ENCODE results near the gene SYVN1. TPM values are rescaled to one million over a fixed set of nuclear protein-coding genes. Genes with fewer than 3 reads are reported as not detected.

SYVN1 gene
- total and polyA plus RNA-seq, 10 of the 15 experiments (the other 5 are each of a cell fraction or from before 2014, with no cell fraction given): 0.79 to 63.6 (median 20.1) TPM

DNA sequence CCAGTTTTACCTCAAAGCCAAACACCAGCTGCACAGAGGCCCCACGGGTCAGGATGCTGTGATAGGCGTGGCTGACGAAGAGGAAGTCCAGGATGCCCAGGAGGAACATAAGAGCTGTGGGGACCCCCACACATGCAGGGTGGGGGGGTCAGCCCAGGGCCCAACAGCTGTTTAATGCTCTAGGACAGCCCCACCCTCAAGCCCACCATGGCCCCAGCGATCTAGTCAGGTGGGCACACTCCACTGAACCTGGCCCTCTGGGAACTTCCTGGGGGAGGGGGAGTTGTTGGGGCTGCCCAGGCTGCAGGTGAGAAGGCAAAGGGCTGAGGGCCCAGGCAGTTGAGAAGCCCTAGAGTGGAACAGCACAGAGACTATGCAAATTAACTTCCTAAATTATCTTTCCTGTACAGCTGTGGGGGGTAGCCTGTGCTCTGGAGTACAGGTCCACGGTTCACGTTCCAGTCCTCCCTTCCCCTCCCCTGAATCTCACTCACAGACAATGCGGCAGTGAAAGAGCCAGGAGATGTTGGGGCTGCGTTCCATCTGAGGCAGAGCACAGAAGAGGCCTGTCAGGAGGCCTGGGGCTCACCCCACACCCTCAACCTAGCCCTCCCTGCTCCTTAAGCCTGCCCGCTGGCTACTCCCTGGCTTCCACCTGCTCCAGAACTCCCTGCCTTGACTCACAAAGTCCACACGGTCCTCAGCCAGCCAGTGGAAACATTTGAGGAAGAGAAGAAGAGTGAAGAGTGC lies 1.9 kb downstream of the SYVN1 start (continued):
- TF ChIP-seq RUNX3 (IDR thresholded peaks at IDR 0.05; ENCODE audit: low read length) (peak; percentile 22; the same call in 1 of the 2 replicates), PML (IDR thresholded peaks at IDR 0.05; ENCODE audit: low read length) (peak; percentile 47; the same call in 1 of the 2 replicates), PAX5 (IDR thresholded peaks at IDR 0.05; ENCODE audit: borderline replicate concordance, low read depth, low read length) (peak; percentile 56; the same call in 1 of the 2 replicates), POU2F2 (IDR thresholded peaks at IDR 0.05; ENCODE audit: borderline replicate concordance, low read depth, low read length) (peak; percentile 89)

DNA sequence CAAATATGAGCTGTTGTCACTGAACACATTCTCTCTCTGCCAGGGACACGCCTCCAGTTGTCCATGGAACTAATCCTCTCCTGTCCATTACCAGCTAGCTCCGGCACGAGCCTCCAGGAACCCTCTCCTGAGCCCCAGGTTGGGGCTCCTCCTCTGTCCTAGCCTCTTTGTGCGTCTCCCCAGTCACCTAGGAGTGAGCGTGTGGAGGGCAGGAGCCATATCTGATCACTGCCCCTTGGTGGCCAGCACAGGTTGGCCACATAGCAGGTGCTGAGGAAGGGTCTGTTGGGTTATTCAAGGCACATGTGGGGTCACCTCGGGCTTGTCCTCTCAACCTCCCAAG lies 2.5 kb downstream of the SYVN1 start:
- WGBS (ENCODE audit: insufficient coverage, insufficient replicate concordance, low lambda C conversion rate, missing lambda C conversion rate): 1% methylated on average over 6 of the region's 6 CpGs
- ChIA-PET RAD21 (ENCODE audit: unreplicated experiment) (interaction anchor here (1.0 to 2.4 kb wide), 6 partner anchors 10 to 50 kb away, joined by 3 to 9 read pairs (median 4); partner anchors contain the start of genes CAPN1, FAU, MRPL49 and TM7SF2), CTCF (interaction anchor here (0.6 to 6.7 kb wide), 7 partner anchors 11 to 216 kb away, joined by 3 to 40 read pairs (median 5); partner anchors contain the start of genes CAPN1, FAU, MRPL49 and ZNHIT2), SMC1A (ENCODE audit: uncharacterized antibody, unreplicated experiment) (interaction anchor here (1.0 to 2.3 kb wide), 4 partner anchors 10 to 198 kb away, joined by 3 to 10 read pairs (median 5); partner anchors contain the start of genes CAPN1, FAU and MRPL49), POLR2A (interaction anchor here (0.6 to 2.1 kb wide), 4 partner anchors 10 to 141 kb away, joined by 3 to 16 read pairs (median 3); partner anchors contain the start of genes FAU and MRPL49)
- ATAC-seq: no peak
- 0 out of 2 replicates have a peak, but pooled peaks cover 4% of the 10 kb centered on the region for H4K20me1 ChIP-seq (ENCODE audit: control insufficient read depth, insufficient read depth)
- peaks cover 21% of the 10 kb centered on the region for H3K4me1 ChIP-seq (ENCODE audit: control insufficient read depth, insufficient read depth, low read length)
- no TSS peak for BruUV-seq (replicated peaks)
- in situ Hi-C loops (cut with MboI): no loop called here
- intact Hi-C loops (cut with micrococcal nuclease; ENCODE audit: unreplicated experiment): loop anchor here (5.0 to 10.0 kb wide), 2 partner anchors 50 to 123 kb away; partner anchors contain the start of gene CAPN1
- peak overlapping the region; percentile 99 for H3K27ac ChIP-seq (ENCODE audit: control insufficient read depth, insufficient read depth)
- H3K4me2 ChIP-seq (ENCODE audit: control insufficient read depth, insufficient read depth): peak overlapping the region; percentile 98
- peak; percentile 54 for FAIRE-seq
- no peak for DNase-seq (ENCODE audit: low read depth, low spot score)
- H3K79me2 ChIP-seq (ENCODE audit: control insufficient read depth, insufficient read depth, low read length): peaks cover 44% of the 10 kb centered on the region
- H3K36me3 ChIP-seq (ENCODE audit: control insufficient read depth in 2 of 2, insufficient read depth in 2 of 2, low read length in 1 of 2): peaks cover 18 to 33% of the 10 kb centered on the region in 2 experiments
- H2AFZ ChIP-seq (ENCODE audit: control insufficient read depth, low read depth, low read length): no peak overlapping the region
- H3K9ac ChIP-seq (ENCODE audit: control insufficient read depth, insufficient read depth, low read length): peak overlapping the region; percentile 96
- H3K9me3 ChIP-seq (replicated peaks; ENCODE audit: control insufficient read depth, insufficient read depth, low read length): no peaks in the 10 kb centered on the region
- H3K27me3 ChIP-seq (replicated peaks in 1 of 2; ENCODE audit: control insufficient read depth in 2 of 2, insufficient read depth in 2 of 2, low read length in 1 of 2): no peaks in the 10 kb centered on the region
- peak overlapping the region; percentile 99 for H3K4me3 ChIP-seq
- TF ChIP-seq, protein P1, sequence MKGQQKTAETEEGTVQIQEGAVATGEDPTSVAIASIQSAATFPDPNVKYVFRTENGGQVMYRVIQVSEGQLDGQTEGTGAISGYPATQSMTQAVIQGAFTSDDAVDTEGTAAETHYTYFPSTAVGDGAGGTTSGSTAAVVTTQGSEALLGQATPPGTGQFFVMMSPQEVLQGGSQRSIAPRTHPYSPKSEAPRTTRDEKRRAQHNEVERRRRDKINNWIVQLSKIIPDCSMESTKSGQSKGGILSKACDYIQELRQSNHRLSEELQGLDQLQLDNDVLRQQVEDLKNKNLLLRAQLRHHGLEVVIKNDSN (IDR thresholded peaks at IDR 0.05; ENCODE audit: borderline replicate concordance, extremely low read length, insufficient read depth, low read depth, low read length): no peak
- TF ChIP-seq, protein P2, sequence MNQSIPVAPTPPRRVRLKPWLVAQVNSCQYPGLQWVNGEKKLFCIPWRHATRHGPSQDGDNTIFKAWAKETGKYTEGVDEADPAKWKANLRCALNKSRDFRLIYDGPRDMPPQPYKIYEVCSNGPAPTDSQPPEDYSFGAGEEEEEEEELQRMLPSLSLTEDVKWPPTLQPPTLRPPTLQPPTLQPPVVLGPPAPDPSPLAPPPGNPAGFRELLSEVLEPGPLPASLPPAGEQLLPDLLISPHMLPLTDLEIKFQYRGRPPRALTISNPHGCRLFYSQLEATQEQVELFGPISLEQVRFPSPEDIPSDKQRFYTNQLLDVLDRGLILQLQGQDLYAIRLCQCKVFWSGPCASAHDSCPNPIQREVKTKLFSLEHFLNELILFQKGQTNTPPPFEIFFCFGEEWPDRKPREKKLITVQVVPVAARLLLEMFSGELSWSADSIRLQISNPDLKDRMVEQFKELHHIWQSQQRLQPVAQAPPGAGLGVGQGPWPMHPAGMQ (IDR thresholded peaks at IDR 0.05; ENCODE audit: borderline replicate concordance): no peak
- TF ChIP-seq, protein P3, sequence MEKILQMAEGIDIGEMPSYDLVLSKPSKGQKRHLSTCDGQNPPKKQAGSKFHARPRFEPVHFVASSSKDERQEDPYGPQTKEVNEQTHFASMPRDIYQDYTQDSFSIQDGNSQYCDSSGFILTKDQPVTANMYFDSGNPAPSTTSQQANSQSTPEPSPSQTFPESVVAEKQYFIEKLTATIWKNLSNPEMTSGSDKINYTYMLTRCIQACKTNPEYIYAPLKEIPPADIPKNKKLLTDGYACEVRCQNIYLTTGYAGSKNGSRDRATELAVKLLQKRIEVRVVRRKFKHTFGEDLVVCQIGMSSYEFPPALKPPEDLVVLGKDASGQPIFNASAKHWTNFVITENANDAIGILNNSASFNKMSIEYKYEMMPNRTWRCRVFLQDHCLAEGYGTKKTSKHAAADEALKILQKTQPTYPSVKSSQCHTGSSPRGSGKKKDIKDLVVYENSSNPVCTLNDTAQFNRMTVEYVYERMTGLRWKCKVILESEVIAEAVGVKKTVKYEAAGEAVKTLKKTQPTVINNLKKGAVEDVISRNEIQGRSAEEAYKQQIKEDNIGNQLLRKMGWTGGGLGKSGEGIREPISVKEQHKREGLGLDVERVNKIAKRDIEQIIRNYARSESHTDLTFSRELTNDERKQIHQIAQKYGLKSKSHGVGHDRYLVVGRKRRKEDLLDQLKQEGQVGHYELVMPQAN (conservative IDR thresholded peaks at IDR 0.05): no peak
- TF ChIP-seq CEBPB (IDR thresholded peaks at IDR 0.05; ENCODE audit: borderline replicate concordance in 1 of 2, low read depth in 2 of 2, low read length in 2 of 2) (no peak), ZNF207 (IDR thresholded peaks at IDR 0.05; ENCODE audit: borderline replicate concordance) (no peak), RCOR1 (conservative IDR thresholded peaks at IDR 0.05; ENCODE audit: low read depth, low read length) (no peak), YY1 (IDR thresholded peaks at IDR 0.05; ENCODE audit: low read depth, low read length) (no peak), EZH2 (IDR thresholded peaks at IDR 0.05; ENCODE audit: borderline replicate concordance, control insufficient read depth, low read depth, low read length) (no peak), MYC (IDR thresholded peaks at IDR 0.05; ENCODE audit: insufficient read depth, insufficient read length, insufficient replicate concordance, low read length, severe bottlenecking) (no peak), MTA2 (IDR thresholded peaks at IDR 0.05; ENCODE audit: low read depth) (no peak), GATAD2B (conservative IDR thresholded peaks at IDR 0.05; ENCODE audit: low read depth) (no peak), POLR2AphosphoS2 (IDR thresholded peaks at IDR 0.05; ENCODE audit: low read depth, low read length) (no peak)
